HuH-7 (cell line): ENCODE measurements around the gene LZTR1.

ENCODE experiments used
- DNase-seq: peaks from one replicate; pipeline ENCODE4 v3.0.0; 2011; ENCODE audit warnings: low spot score

Gene LZTR1

GRCh38 chr22:21015466-21016006, 33.4 kb downstream of the LZTR1 start:
- DNase-seq, result no peak

GRCh38 chr22:21016644-21017420, 34.7 kb downstream of the LZTR1 start:
- DNase-seq, result no peak

- DNase-seq, result no peak
Measured at GRCh38 chr22:21018314-21018713, 36.2 kb downstream of the LZTR1 start.

GRCh38 chr22:21020802-21021429, 38.8 kb downstream of the LZTR1 start:
- peak; percentile 91 for DNase-seq

- no peak for DNase-seq
Measured at GRCh38 chr22:21022507-21022906, 40.4 kb downstream of the LZTR1 start.

- DNase-seq, result no peak
Measured at GRCh38 chr22:21022955-21023614, 41.0 kb downstream of the LZTR1 start.

GRCh38 chr22:21025266-21025665, 43.2 kb downstream of the LZTR1 start:
- no peak for DNase-seq

GRCh38 chr22:21025763-21026755, 44.0 kb downstream of the LZTR1 start:
- DNase-seq, result no peak

GRCh38 chr22:21026783-21027692, 44.9 kb downstream of the LZTR1 start:
- no peak for DNase-seq

- DNase-seq, result no peak
Measured at GRCh38 chr22:21028277-21029251, 46.5 kb downstream of the LZTR1 start.

GRCh38 chr22:21029486-21030025, 47.5 kb downstream of the LZTR1 start:
- no peak for DNase-seq

GRCh38 chr22:21030032-21030431, 47.9 kb downstream of the LZTR1 start:
- no peak for DNase-seq

- DNase-seq, result no peak
Measured at GRCh38 chr22:21030621-21031544, 48.8 kb downstream of the LZTR1 start.

GRCh38 chr22:21031545-21032036, 49.5 kb downstream of the LZTR1 start:
- DNase-seq, result no peak

- no peak for DNase-seq
Measured at GRCh38 chr22:21032037-21032867, 50.2 kb downstream of the LZTR1 start, which contains the start of gene SLC7A4. SLC7A4 (minus strand) TSS chr22:21032561; CDS start chr22:21031812, 749 bp downstream.

- no peak for DNase-seq
Measured at GRCh38 chr22:21032868-21033688, 51.0 kb downstream of the LZTR1 start.
